Stomach smooth muscle (tissue), 2 donors: ENCODE measurements around the gene GPR42.

Experiments
- H3K27ac ChIP-seq: one replicate; pipeline ENCODE4 v1.7.0; 2013; ENCODE audit warnings: mild to moderate bottlenecking, low read length, inconsistent platforms
- H3K27me3 ChIP-seq, 2 donors: one replicate each; pipeline ENCODE4 v1.7.0; 2013; ENCODE audit warnings: low read length in 2 of 2; ENCODE audit not compliant: insufficient read depth in 2 of 2, control insufficient read depth in 1 of 2
- H3K36me3 ChIP-seq, 2 donors: one replicate each; pipeline ENCODE4 v1.7.0; 2013; ENCODE audit warnings: low read length in 2 of 2; ENCODE audit not compliant: control insufficient read depth in 2 of 2, insufficient read depth in 2 of 2
- H3K4me1 ChIP-seq: one replicate; pipeline ENCODE4 v1.7.0; 2013; ENCODE audit warnings: low read length; ENCODE audit not compliant: control insufficient read depth, insufficient read depth
- H3K4me3 ChIP-seq, 2 donors: one replicate each; pipeline ENCODE4 v1.7.0; 2013; ENCODE audit warnings: low read length in 2 of 2
- H3K9ac ChIP-seq, 2 donors: one replicate each; pipeline ENCODE4 v1.7.0; 2013; ENCODE audit warnings: low read length in 2 of 2, mild to moderate bottlenecking in 1 of 2
- H3K9me3 ChIP-seq, 2 donors: one replicate each; pipeline ENCODE4 v1.7.0; 2013; ENCODE audit warnings: low read length in 2 of 2; ENCODE audit not compliant: control insufficient read depth in 2 of 2
- donor health status: healthy.
- donor health status: Pancreatic carcinoma.

GPR42 gene

GRCh38 chr19:35410487-35410886, 39.6 kb downstream of the GPR42 start:
- Histone ChIP-seq H3K4me3 (no peak overlapping the region), H3K36me3 (no peaks in the 10 kb centered on the region), H3K4me1 (no peaks in the 10 kb centered on the region), H3K9ac (no peak overlapping the region), H3K9me3 (no peaks in the 10 kb centered on the region), H3K27ac (no peak overlapping the region), H3K27me3 (peaks cover 0 to 5% of the 10 kb centered on the region in 2 donors)

- Histone ChIP-seq H3K9ac (no peak overlapping the region), H3K36me3 (no peaks in the 10 kb centered on the region), H3K9me3 (no peaks in the 10 kb centered on the region), H3K4me3 (no peak overlapping the region), H3K27ac (no peak overlapping the region), H3K27me3 (peaks cover 2 to 5% of the 10 kb centered on the region in 2 donors), H3K4me1 (no peaks in the 10 kb centered on the region)
Measured at GRCh38 chr19:35414442-35414841, 43.6 kb downstream of the GPR42 start.

GRCh38 chr19:35416331-35416730, 45.5 kb downstream of the GPR42 start:
- Histone ChIP-seq H3K27me3 (peaks cover 2 to 5% of the 10 kb centered on the region in 2 donors), H3K9me3 (no peaks in the 10 kb centered on the region), H3K4me1 (no peaks in the 10 kb centered on the region), H3K9ac (no peak overlapping the region), H3K27ac (no peak overlapping the region), H3K4me3 (no peak overlapping the region), H3K36me3 (no peaks in the 10 kb centered on the region)

- Histone ChIP-seq H3K27me3 (peaks cover 2 to 5% of the 10 kb centered on the region in 2 donors), H3K9ac (no peak overlapping the region), H3K4me3 (no peak overlapping the region), H3K9me3 (no peaks in the 10 kb centered on the region), H3K4me1 (no peaks in the 10 kb centered on the region), H3K36me3 (no peaks in the 10 kb centered on the region), H3K27ac (no peak overlapping the region)
Measured at GRCh38 chr19:35417278-35417677, 46.4 kb downstream of the GPR42 start.

GRCh38 chr19:35417713-35418534, 47.1 kb downstream of the GPR42 start:
- H3K9ac ChIP-seq: no peak overlapping the region
- H3K9me3 ChIP-seq: no peaks in the 10 kb centered on the region
- no peaks in the 10 kb centered on the region for H3K36me3 ChIP-seq
- no peak overlapping the region for H3K27ac ChIP-seq
- H3K27me3 ChIP-seq: peaks cover 2 to 7% of the 10 kb centered on the region in 2 donors
- H3K4me1 ChIP-seq: no peaks in the 10 kb centered on the region
- no peak overlapping the region for H3K4me3 ChIP-seq

- H3K9ac ChIP-seq: no peak overlapping the region
- H3K4me1 ChIP-seq: no peaks in the 10 kb centered on the region
- H3K27me3 ChIP-seq: peaks cover 2 to 8% of the 10 kb centered on the region in 2 donors
- H3K9me3 ChIP-seq: no peaks in the 10 kb centered on the region
- no peak overlapping the region for H3K4me3 ChIP-seq
- H3K36me3 ChIP-seq: no peaks in the 10 kb centered on the region
- H3K27ac ChIP-seq: no peak overlapping the region
Measured at GRCh38 chr19:35419046-35419445, 48.2 kb downstream of the GPR42 start.

- Histone ChIP-seq H3K4me1 (no peaks in the 10 kb centered on the region), H3K27me3 (peaks cover 2 to 7% of the 10 kb centered on the region in 2 donors), H3K9me3 (no peaks in the 10 kb centered on the region), H3K9ac (no peak overlapping the region), H3K4me3 (no peak overlapping the region), H3K36me3 (no peaks in the 10 kb centered on the region), H3K27ac (no peak overlapping the region)
Measured at GRCh38 chr19:35419805-35420204, 48.9 kb downstream of the GPR42 start.

GRCh38 chr19:35421362-35421761, 50.5 kb downstream of the GPR42 start:
- Histone ChIP-seq H3K27ac (no peak overlapping the region), H3K4me3 (no peak overlapping the region), H3K9ac (no peak overlapping the region), H3K9me3 (no peaks in the 10 kb centered on the region), H3K4me1 (no peaks in the 10 kb centered on the region), H3K27me3 (peaks cover 0 to 8% of the 10 kb centered on the region in 2 donors), H3K36me3 (no peaks in the 10 kb centered on the region)
